Stimulated activated CD8-positive, alpha-beta memory T cell treated with anti-CD3 and anti-CD28 coated beads, Interleukin-12 subunit alpha, Interleukin-12 subunit beta, amount 100 ng/mL, for 1 hour (primary cell): ENCODE results near the gene PKP2.

Experiments used
- DNase-seq: peaks from one replicate; pipeline ENCODE4 v3.0.0-alpha.2; 2020; ENCODE audit warnings: low read depth

The PKP2 gene

GRCh38 chr12:32809196-32809595 is 87.4 kb downstream of the PKP2 start:
- no peak for DNase-seq

GRCh38 chr12:32804301-32804700 is 92.3 kb downstream of the PKP2 start:
- DNase-seq: no peak

GRCh38 chr12:32801269-32801980 is 95.2 kb downstream of the PKP2 start:
- no peak for DNase-seq

- no peak for DNase-seq
Observed at GRCh38 chr12:32794281-32794680, 102.3 kb downstream of the PKP2 start.

GRCh38 chr12:32789916-32790315 is 106.7 kb downstream of the PKP2 start:
- no peak for DNase-seq

- no peak for DNase-seq
Observed at GRCh38 chr12:32789446-32789845, 107.1 kb downstream of the PKP2 start.

- no peak for DNase-seq
Observed at GRCh38 chr12:32788405-32788804, 108.2 kb downstream of the PKP2 start.

- DNase-seq: no peak
Observed at GRCh38 chr12:32785557-32785956, 111.0 kb downstream of the PKP2 start.

- DNase-seq: no peak
Observed at GRCh38 chr12:32783029-32783428, 113.5 kb downstream of the PKP2 start.

GRCh38 chr12:32780071-32780470 is 116.5 kb downstream of the PKP2 start:
- no peak for DNase-seq

GRCh38 chr12:32777691-32778175 is 118.8 kb downstream of the PKP2 start:
- DNase-seq: no peak

- DNase-seq: no peak
Observed at GRCh38 chr12:32777159-32777558, 119.4 kb downstream of the PKP2 start.

- no peak for DNase-seq
Observed at GRCh38 chr12:32776258-32776657, 120.3 kb downstream of the PKP2 start.

- DNase-seq: no peak
Observed at GRCh38 chr12:32773691-32774090, 122.9 kb downstream of the PKP2 start.

GRCh38 chr12:32770141-32770540 is 126.4 kb downstream of the PKP2 start:
- no peak for DNase-seq

GRCh38 chr12:32768518-32768917 is 128.1 kb downstream of the PKP2 start:
- no peak for DNase-seq

GRCh38 chr12:32765906-32766305 is 130.7 kb downstream of the PKP2 start:
- DNase-seq: no peak

GRCh38 chr12:32761716-32762115 is 134.9 kb downstream of the PKP2 start:
- no peak for DNase-seq

GRCh38 chr12:32757157-32757556 is 139.4 kb downstream of the PKP2 start:
- no peak for DNase-seq

- no peak for DNase-seq
Observed at GRCh38 chr12:32756476-32757066, 140.0 kb downstream of the PKP2 start.

GRCh38 chr12:32755654-32756475 is 140.7 kb downstream of the PKP2 start, which contains the start of gene YARS2:
Gene YARS2 (minus strand): TSS chr12:32755897. CDS start chr12:32755874, 23 bp downstream.
- peak; percentile 86 for DNase-seq

- peak; percentile 20 for DNase-seq
Observed at GRCh38 chr12:32755051-32755653, 141.4 kb downstream of the PKP2 start.
